Keratinocyte (primary cell): ENCODE results near the gene TENT4A.

ENCODE experiments used
- EZH2 ChIP-seq: IDR thresholded peaks from one replicate; pipeline ENCODE4 v1.6.1; 2012; ENCODE audit warnings: inconsistent platforms, mild to moderate bottlenecking, low read length, moderate library complexity
- TF ChIP-seq, protein P1 (sequence below), 3 experiments: IDR thresholded peaks in 1 of 3; conservative IDR thresholded peaks in 1 of 3; optimal IDR thresholded peaks in 1 of 3; 2 replicates in 2 of 3; 3 replicates in 1 of 3; pipeline versions ENCODE3 to v1.5.1; 2011; ENCODE audit warnings: low read length in 3 of 3, mild to moderate bottlenecking in 3 of 3, moderate library complexity in 2 of 3, control low read depth in 1 of 3, inconsistent platforms in 1 of 3; ENCODE audit not compliant: insufficient read depth in 2 of 3; ENCODE audit errors: extremely low read depth in 1 of 3

DNA sequence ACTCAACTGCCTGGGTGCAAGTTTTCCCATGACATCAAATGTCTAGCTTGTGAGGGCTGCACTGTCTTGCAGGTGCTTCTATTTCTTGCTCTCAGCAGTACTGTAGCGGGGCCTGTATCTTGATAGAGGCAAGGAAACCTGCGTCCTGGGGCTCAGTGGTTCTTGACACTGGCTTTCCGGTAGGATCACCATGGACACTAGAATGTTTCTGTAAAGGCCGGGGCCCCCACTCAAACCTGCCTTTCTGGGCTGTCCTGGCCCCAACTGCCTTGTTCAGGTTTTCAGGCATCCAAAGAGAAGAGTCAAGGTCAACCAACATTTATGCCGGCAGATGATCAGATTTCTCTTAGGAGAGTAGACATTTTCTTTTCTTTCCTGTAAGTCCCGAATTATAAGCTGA lies 26.7 kb upstream of the TENT4A start:
- TF ChIP-seq, protein P1, sequence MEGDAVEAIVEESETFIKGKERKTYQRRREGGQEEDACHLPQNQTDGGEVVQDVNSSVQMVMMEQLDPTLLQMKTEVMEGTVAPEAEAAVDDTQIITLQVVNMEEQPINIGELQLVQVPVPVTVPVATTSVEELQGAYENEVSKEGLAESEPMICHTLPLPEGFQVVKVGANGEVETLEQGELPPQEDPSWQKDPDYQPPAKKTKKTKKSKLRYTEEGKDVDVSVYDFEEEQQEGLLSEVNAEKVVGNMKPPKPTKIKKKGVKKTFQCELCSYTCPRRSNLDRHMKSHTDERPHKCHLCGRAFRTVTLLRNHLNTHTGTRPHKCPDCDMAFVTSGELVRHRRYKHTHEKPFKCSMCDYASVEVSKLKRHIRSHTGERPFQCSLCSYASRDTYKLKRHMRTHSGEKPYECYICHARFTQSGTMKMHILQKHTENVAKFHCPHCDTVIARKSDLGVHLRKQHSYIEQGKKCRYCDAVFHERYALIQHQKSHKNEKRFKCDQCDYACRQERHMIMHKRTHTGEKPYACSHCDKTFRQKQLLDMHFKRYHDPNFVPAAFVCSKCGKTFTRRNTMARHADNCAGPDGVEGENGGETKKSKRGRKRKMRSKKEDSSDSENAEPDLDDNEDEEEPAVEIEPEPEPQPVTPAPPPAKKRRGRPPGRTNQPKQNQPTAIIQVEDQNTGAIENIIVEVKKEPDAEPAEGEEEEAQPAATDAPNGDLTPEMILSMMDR (optimal IDR thresholded peaks at IDR 0.05 in 1 of 3, IDR thresholded peaks at IDR 0.05 in 1 of 3, conservative IDR thresholded peaks at IDR 0.05 in 1 of 3; ENCODE audit: extremely low read depth in 1 of 3, insufficient read depth in 2 of 3, low read length in 3 of 3) = no peak
- no peak for TF ChIP-seq EZH2
